ENCODE data around the gene KCNK2. TPM values are rescaled to one million over a fixed set of nuclear protein-coding genes. Genes with fewer than 3 reads are reported as not detected.

Gene KCNK2
- total RNA-seq, 1 experiment from 2014 or later: 0.44 TPM

GRCh38 chr1:215119719-215120365 is 37.3 kb downstream of the KCNK2 start:
- no peaks in the 10 kb centered on the region for H4K20me1 ChIP-seq (ENCODE audit: control insufficient read depth, insufficient read depth, insufficient read length)
- H3K27me3 ChIP-seq (ENCODE audit: insufficient read depth, low read length): no peaks in the 10 kb centered on the region
- H3K23ac ChIP-seq (ENCODE audit: insufficient read length, low read depth, low read length): no peak overlapping the region
- no peaks in the 10 kb centered on the region for H3K9me3 ChIP-seq (ENCODE audit: control insufficient read depth, low read depth, low read length)
- no peak overlapping the region for H3K14ac ChIP-seq (ENCODE audit: insufficient read depth, low read length)
- WGBS (ENCODE audit: extremely low coverage, insufficient read length, low lambda C conversion rate): no CpG with 5 or more reads among the region's 3 CpGs
- H2BK20ac ChIP-seq (ENCODE audit: low read depth, low read length, poor library complexity, severe bottlenecking): no peak overlapping the region
- H3K9ac ChIP-seq (ENCODE audit: extremely low read depth, insufficient read length, low read length): no peak overlapping the region
- H3T11ph ChIP-seq (ENCODE audit: low read length): no peak overlapping the region
- H3K4ac ChIP-seq (ENCODE audit: low read depth, low read length): no peak overlapping the region
- H2BK5ac ChIP-seq (ENCODE audit: insufficient read length, low read length): no peak overlapping the region
- H3K56ac ChIP-seq (ENCODE audit: insufficient read length, low read depth, low read length): no peak overlapping the region
- H3K4me1 ChIP-seq (ENCODE audit: insufficient read depth, low read length): no peaks in the 10 kb centered on the region
- Mint-ChIP-seq H3K36me3 (ENCODE audit: insufficient read depth in 1 of 3, low read depth in 3 of 3) (no peaks in the 10 kb centered on the region), H3K4me3 (no peak overlapping the region), H3K9me3 (no peaks in the 10 kb centered on the region), H3K27me3 (ENCODE audit: low read depth) (no peaks in the 10 kb centered on the region), H3K27ac (no peak overlapping the region), H3K4me1 (no peaks in the 10 kb centered on the region)
- no peak for DNase-seq
- H2BK12ac ChIP-seq (ENCODE audit: insufficient read length, low read depth, low read length): no peak overlapping the region
- TF ChIP-seq, protein P1, sequence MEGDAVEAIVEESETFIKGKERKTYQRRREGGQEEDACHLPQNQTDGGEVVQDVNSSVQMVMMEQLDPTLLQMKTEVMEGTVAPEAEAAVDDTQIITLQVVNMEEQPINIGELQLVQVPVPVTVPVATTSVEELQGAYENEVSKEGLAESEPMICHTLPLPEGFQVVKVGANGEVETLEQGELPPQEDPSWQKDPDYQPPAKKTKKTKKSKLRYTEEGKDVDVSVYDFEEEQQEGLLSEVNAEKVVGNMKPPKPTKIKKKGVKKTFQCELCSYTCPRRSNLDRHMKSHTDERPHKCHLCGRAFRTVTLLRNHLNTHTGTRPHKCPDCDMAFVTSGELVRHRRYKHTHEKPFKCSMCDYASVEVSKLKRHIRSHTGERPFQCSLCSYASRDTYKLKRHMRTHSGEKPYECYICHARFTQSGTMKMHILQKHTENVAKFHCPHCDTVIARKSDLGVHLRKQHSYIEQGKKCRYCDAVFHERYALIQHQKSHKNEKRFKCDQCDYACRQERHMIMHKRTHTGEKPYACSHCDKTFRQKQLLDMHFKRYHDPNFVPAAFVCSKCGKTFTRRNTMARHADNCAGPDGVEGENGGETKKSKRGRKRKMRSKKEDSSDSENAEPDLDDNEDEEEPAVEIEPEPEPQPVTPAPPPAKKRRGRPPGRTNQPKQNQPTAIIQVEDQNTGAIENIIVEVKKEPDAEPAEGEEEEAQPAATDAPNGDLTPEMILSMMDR (conservative IDR thresholded peaks at IDR 0.05): no peak
- no peaks in the 10 kb centered on the region for H3K23me2 ChIP-seq (ENCODE audit: insufficient read length, low read depth, low read length, poor library complexity, severe bottlenecking)
- no peak overlapping the region for H3K4me2 ChIP-seq (ENCODE audit: insufficient read depth, insufficient read length, low read length)
- H3K79me1 ChIP-seq (ENCODE audit: insufficient read depth, low read depth, low read length, poor library complexity, severe bottlenecking): no peaks in the 10 kb centered on the region
- H2BK120ac ChIP-seq (ENCODE audit: low read depth, low read length, poor library complexity, severe bottlenecking): no peak overlapping the region
- no peak overlapping the region for H2BK15ac ChIP-seq (ENCODE audit: low read depth, low read length)
- no peak overlapping the region for H4K91ac ChIP-seq (ENCODE audit: insufficient read length, low read depth, low read length)
- no peak overlapping the region for H3K18ac ChIP-seq (ENCODE audit: insufficient read length, low read depth, low read length)
- H4K5ac ChIP-seq (ENCODE audit: insufficient read length, low read depth, low read length): no peak overlapping the region
- no peaks in the 10 kb centered on the region for H3K79me2 ChIP-seq (ENCODE audit: insufficient read depth, low read length)
- H3K27ac ChIP-seq (ENCODE audit: insufficient read length, low read depth, low read length): no peak overlapping the region
- no peak overlapping the region for H4K8ac ChIP-seq (replicated peaks; ENCODE audit: insufficient read length, low read depth, low read length)
- no peak overlapping the region for H2AK5ac ChIP-seq (ENCODE audit: insufficient read length, low read length)
- no peak overlapping the region for H2AFZ ChIP-seq (ENCODE audit: low read length)
